Nephron progenitor cell (in vitro differentiated cells): ENCODE results near the gene SMIM11.

Experiments
- DNase-seq: peaks from one replicate; pipeline ENCODE4 v3.0.0; 2021
- H3K27ac Mint-ChIP-seq: 2 replicates; pipeline ENCODE4 v1.8.0; 2021; ENCODE audit warnings: mild to moderate bottlenecking, moderate library complexity, mixed read lengths
- H3K27me3 Mint-ChIP-seq: 2 replicates; pipeline ENCODE4 v1.8.0; 2021; ENCODE audit warnings: mild to moderate bottlenecking, low read depth, mixed read lengths; ENCODE audit not compliant: poor library complexity
- H3K36me3 Mint-ChIP-seq: 2 replicates; pipeline ENCODE4 v1.8.0; 2021; ENCODE audit warnings: low read depth, mixed read lengths
- H3K4me1 Mint-ChIP-seq: 2 replicates; pipeline ENCODE4 v1.8.0; 2021; ENCODE audit warnings: mixed read lengths
- H3K4me3 Mint-ChIP-seq: 2 replicates; pipeline ENCODE4 v1.8.0; 2021; ENCODE audit warnings: mild to moderate bottlenecking, moderate library complexity, mixed read lengths
- H3K9me3 Mint-ChIP-seq: 2 replicates; pipeline ENCODE4 v1.8.0; 2021; ENCODE audit warnings: mild to moderate bottlenecking, moderate library complexity, mixed read lengths
- CTCF ChIP-seq: fragments of 200-600 bp; sonication (generic); IDR thresholded peaks from 2 replicates; pipeline ENCODE4 v1.5.0; 2021; ENCODE audit warnings: antibody characterized with exemption

SMIM11 gene

DNA sequence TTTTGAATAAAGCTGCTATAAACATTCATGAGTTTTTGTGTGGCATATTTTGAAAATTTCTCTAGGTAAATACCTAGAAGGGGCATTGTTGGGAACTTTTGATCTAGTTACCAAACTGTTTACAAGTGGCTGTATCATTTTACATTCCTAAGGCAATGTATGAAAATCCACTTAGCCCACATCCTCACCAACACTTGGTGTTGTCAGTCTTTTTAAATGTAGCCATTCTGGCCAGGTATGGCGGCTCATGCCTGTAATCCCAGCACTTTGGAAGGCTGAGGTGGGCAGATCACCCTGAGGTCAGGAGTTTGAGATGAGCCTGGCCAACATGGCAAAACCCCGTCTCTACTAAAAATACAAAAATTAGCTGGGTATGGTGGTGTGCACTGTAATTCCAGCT lies 17.4 kb upstream of the SMIM11 start:
- peaks cover 17% of the 10 kb centered on the region for H3K27me3 Mint-ChIP-seq
- no peak overlapping the region for H3K27ac Mint-ChIP-seq
- peaks cover 9% of the 10 kb centered on the region for H3K36me3 Mint-ChIP-seq
- peaks cover 7% of the 10 kb centered on the region for H3K4me1 Mint-ChIP-seq
- no peak for DNase-seq
- H3K9me3 Mint-ChIP-seq = peaks cover 31% of the 10 kb centered on the region
- TF ChIP-seq CTCF = no peak
- H3K4me3 Mint-ChIP-seq = no peak overlapping the region

- Mint-ChIP-seq H3K27ac (no peak overlapping the region), H3K27me3 (peaks cover 15% of the 10 kb centered on the region), H3K36me3 (peaks cover 9% of the 10 kb centered on the region), H3K4me3 (no peak overlapping the region), H3K9me3 (peaks cover 31% of the 10 kb centered on the region), H3K4me1 (peaks cover 7% of the 10 kb centered on the region)
- no peak for DNase-seq
- no peak for TF ChIP-seq CTCF
Measured at GRCh38 chr21:34358866-34359265, 16.4 kb upstream of the SMIM11 start.

DNA sequence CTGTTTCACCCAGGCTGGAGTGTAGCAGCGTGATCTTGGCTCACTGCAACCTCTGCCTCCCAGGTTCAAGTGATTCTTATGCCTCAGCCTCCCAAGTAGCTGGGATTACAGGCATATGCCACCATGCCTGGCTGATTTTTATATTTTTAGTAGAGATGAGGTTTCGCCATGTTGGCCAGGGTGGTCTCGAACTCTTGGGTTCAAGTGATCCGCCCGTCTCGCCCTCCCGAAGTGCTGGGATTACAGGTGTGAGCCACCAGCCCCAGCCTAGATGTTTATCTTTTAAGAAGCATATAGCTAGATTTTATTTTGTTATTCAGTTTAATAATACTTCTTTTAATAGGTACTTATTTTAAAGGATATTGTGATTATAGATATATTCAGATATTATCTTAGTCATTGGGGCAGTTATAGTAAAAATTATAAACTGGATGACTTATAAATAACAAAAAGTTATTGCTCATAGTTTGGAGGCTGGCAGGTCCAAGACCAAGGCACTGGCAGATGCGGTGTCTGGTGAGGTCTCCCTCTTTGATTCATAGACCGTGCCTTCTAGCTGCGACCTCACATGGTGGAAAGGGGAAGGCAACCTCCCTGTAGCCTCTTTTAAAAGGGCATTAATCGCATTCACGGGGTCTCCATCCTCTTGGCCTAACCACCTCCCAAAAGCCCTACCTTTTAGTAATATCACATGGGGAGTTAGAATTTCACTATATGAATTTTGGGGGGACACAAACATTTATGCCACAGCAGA lies 14.6 kb upstream of the SMIM11 start:
- DNase-seq = no peak

DNA sequence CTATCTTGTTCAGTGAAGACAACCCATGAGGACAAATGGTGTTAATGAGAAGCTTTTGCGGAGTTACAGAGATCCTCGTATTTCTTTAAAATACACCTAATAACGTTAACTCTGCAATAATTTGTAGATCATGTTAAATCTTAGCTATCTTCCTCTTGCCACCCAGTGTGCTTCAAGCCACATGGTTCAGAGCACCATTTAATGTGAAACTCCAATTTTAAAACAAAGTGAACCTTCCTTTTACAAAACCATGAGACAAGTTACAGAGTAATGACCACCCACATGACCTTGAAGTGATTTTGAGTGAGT lies 13.2 kb upstream of the SMIM11 start:
- Mint-ChIP-seq H3K9me3 (peaks cover 27% of the 10 kb centered on the region), H3K36me3 (peaks cover 5% of the 10 kb centered on the region), H3K27me3 (no peaks in the 10 kb centered on the region), H3K4me3 (no peak overlapping the region), H3K27ac (no peak overlapping the region), H3K4me1 (peaks cover 7% of the 10 kb centered on the region)
- no peak for DNase-seq
- peak; percentile 7 for TF ChIP-seq CTCF

More for the DNA sequence above, 14.6 kb upstream of the SMIM11 start:
- Mint-ChIP-seq H3K4me1 (peaks cover 7% of the 10 kb centered on the region), H3K27me3 (peaks cover under 1% of the 10 kb centered on the region), H3K9me3 (peaks cover 31% of the 10 kb centered on the region), H3K27ac (no peak overlapping the region), H3K4me3 (no peak overlapping the region), H3K36me3 (peaks cover 9% of the 10 kb centered on the region)
- no peak for TF ChIP-seq CTCF

- TF ChIP-seq CTCF = no peak
- peaks cover 21% of the 10 kb centered on the region for H3K9me3 Mint-ChIP-seq
- DNase-seq = no peak
- peaks cover 5% of the 10 kb centered on the region for H3K36me3 Mint-ChIP-seq
- no peaks in the 10 kb centered on the region for H3K27me3 Mint-ChIP-seq
- H3K4me1 Mint-ChIP-seq = peaks cover 7% of the 10 kb centered on the region
- H3K27ac Mint-ChIP-seq = no peak overlapping the region
- H3K4me3 Mint-ChIP-seq = no peak overlapping the region
Measured at GRCh38 chr21:34362670-34363069, 12.6 kb upstream of the SMIM11 start.

DNA sequence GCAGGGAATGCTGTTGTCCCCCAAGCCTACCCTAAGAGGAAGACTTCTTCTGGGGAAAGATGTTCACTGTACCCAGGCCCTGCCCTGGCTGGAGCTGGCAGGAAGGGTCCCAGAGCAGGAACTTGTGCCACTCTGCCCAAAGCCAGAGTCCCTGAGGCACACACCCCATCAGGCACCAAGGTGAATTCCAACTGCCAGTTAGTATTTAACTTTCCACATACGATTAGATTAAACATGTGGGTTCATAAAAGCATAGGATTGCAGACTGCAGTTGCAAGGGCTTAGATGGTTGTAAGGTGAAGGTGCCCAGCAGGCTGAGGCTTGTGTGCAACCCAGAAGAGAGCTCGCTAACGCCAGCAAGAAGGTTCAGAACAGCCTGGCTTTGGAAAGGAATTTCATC lies 11.6 kb upstream of the SMIM11 start, which contains the start of gene KCNE2:
TSS of gene KCNE2 (plus strand) at position 274 of the 400 bp plus-strand sequence. CDS start 6,473 bp downstream, outside the sequence.
- Mint-ChIP-seq H3K27ac (no peak within 1 kb of the TSS), H3K36me3 (peaks cover 4% of the 10 kb centered on the region), H3K4me1 (peaks cover 7% of the 10 kb centered on the region), H3K27me3 (no peaks in the 10 kb centered on the region), H3K9me3 (peaks cover 12% of the 10 kb centered on the region), H3K4me3 (no peak within 1 kb of the TSS)
- no peak for DNase-seq
- TF ChIP-seq CTCF = no peak
